Measurements from ENCODE around the gene NEBL. TPM values are rescaled to one million over a fixed set of nuclear protein-coding genes. Genes with fewer than 3 reads are reported as not detected.

NEBL gene
- total and polyA plus RNA-seq, 9 of the 15 experiments (the other 6 are each of a cell fraction or from before 2014, with no cell fraction given) = 0.82 to 14.6 (median 9.8) TPM

Small RNAs within 50 kb of the gene (small RNA-seq; reads per million reads assigned to genes)
- gene AL157398.1 (not detected), gene MTND1P21 (not detected)
